WTC11 (cell line): ENCODE data around the gene THSD4. TPM values are rescaled to one million over a fixed set of nuclear protein-coding genes. Genes with fewer than 3 reads are reported as not detected.

ENCODE experiments used
- ATAC-seq: fragments of 200-7000 bp; cut with Tn5 transposase; 2 replicates; pipeline ENCODE4 v1.10.0; 2021; ENCODE audit warnings: mild to moderate bottlenecking, moderate library complexity
- CTCF ChIA-PET: fragments of 300-600 bp; sonication (Branson Sonifier 250); formaldehyde crosslinking; loops from one replicate; lab custom pipeline; 2021; ENCODE audit warnings: antibody characterized with exemption; lab: Charles Lee
- POLR2A ChIA-PET: fragments of 350-600 bp; sonication (Branson Sonifier 250); formaldehyde crosslinking; loops from one replicate; lab custom pipeline; 2021; ENCODE audit warnings: antibody characterized with exemption; lab: Charles Lee
- DNase-seq: peaks from one replicate; pipeline ENCODE4 v3.0.0; 2021; ENCODE audit warnings: low spot score
- H3K27ac Mint-ChIP-seq: 2 replicates; pipeline ENCODE4 v1.8.0; 2021; ENCODE audit warnings: mixed read lengths
- H3K27me3 Mint-ChIP-seq: 2 replicates; pipeline ENCODE4 v1.8.0; 2021; ENCODE audit warnings: low read depth, mild to moderate bottlenecking, moderate library complexity, mixed read lengths
- H3K36me3 Mint-ChIP-seq: 2 replicates; pipeline ENCODE4 v1.8.0; 2021; ENCODE audit warnings: mixed read lengths
- H3K4me1 Mint-ChIP-seq: 2 replicates; pipeline ENCODE4 v1.8.0; 2022; ENCODE audit warnings: mixed read lengths
- H3K4me3 Mint-ChIP-seq: 2 replicates; pipeline ENCODE4 v1.8.0; 2021; ENCODE audit warnings: mild to moderate bottlenecking, moderate library complexity, mixed read lengths
- H3K9me3 Mint-ChIP-seq: 2 replicates; pipeline ENCODE4 v1.8.0; 2021; ENCODE audit warnings: mixed read lengths
- CBFB ChIP-seq: sonication (generic); formaldehyde crosslinking; IDR thresholded peaks from 2 replicates; pipeline ENCODE4 v1.8.1; 2022; ENCODE audit warnings: mild to moderate bottlenecking, low read depth, missing genetic modification reagents
- EMX1 ChIP-seq: fragments of 250-450 bp; sonication (Bioruptor Pico); IDR thresholded peaks from 2 replicates; pipeline ENCODE4 v1.8.0; 2021; ENCODE audit warnings: mild to moderate bottlenecking
- ETV6 ChIP-seq: sonication (generic); formaldehyde crosslinking; IDR thresholded peaks from 2 replicates; pipeline ENCODE4 v1.8.1; 2022; ENCODE audit warnings: mild to moderate bottlenecking, missing genetic modification reagents
- IRF2 ChIP-seq: sonication (generic); formaldehyde crosslinking; IDR thresholded peaks from 2 replicates; pipeline ENCODE4 v1.8.0; 2022; ENCODE audit warnings: low read depth, missing genetic modification reagents, borderline replicate concordance
- JUN ChIP-seq: sonication (generic); formaldehyde crosslinking; IDR thresholded peaks from 2 replicates; pipeline ENCODE4 v1.8.0; 2023; ENCODE audit warnings: mild to moderate bottlenecking, missing genetic modification reagents
- KAT7 ChIP-seq: sonication (generic); formaldehyde crosslinking; IDR thresholded peaks from 2 replicates; pipeline ENCODE4 v1.8.1; 2023; ENCODE audit warnings: missing genetic modification reagents, mild to moderate bottlenecking, borderline replicate concordance
- NFYB ChIP-seq: sonication (generic); formaldehyde crosslinking; conservative IDR thresholded peaks from 2 replicates; pipeline ENCODE4 v1.8.0; 2022; ENCODE audit warnings: low read depth, missing genetic modification reagents
- PRRX2 ChIP-seq: fragments of 250-450 bp; sonication (Bioruptor Pico); IDR thresholded peaks from 2 replicates; pipeline ENCODE4 v1.8.0; 2021; ENCODE audit warnings: mild to moderate bottlenecking
- RELA ChIP-seq: sonication (generic); formaldehyde crosslinking; IDR thresholded peaks from 2 replicates; pipeline ENCODE4 v1.8.1; 2022; ENCODE audit warnings: missing genetic modification reagents, mild to moderate bottlenecking, borderline replicate concordance
- SMAD4 ChIP-seq: sonication (generic); formaldehyde crosslinking; IDR thresholded peaks from 2 replicates; pipeline ENCODE4 v1.8.0; 2022; ENCODE audit warnings: mild to moderate bottlenecking, missing genetic modification reagents
- TP53 ChIP-seq: sonication (generic); formaldehyde crosslinking; IDR thresholded peaks from 2 replicates; pipeline ENCODE4 v1.8.1; 2023; ENCODE audit warnings: mild to moderate bottlenecking, missing genetic modification reagents
- ZNF317 ChIP-seq: sonication (generic); formaldehyde crosslinking; IDR thresholded peaks from 2 replicates; pipeline ENCODE4 v1.8.1; 2023; ENCODE audit warnings: low read depth, mild to moderate bottlenecking, moderate library complexity, missing genetic modification reagents, borderline replicate concordance
- total RNA-seq: library from RNA; stranded (reverse); gene quantifications from 3 replicates; pipeline ENCODE4 v1.2.3, GENCODE V29; 2021
- TF ChIP-seq, protein P1 (sequence below): sonication (generic); formaldehyde crosslinking; IDR thresholded peaks from 2 replicates; pipeline ENCODE4 v1.8.1; 2023; ENCODE audit warnings: mild to moderate bottlenecking, missing genetic modification reagents, moderate library complexity
- TF ChIP-seq, protein P2 (sequence below): fragments of 250-450 bp; sonication (Bioruptor Pico); IDR thresholded peaks from 2 replicates; pipeline ENCODE4 v1.9.0; 2021; ENCODE audit warnings: moderate library complexity, mild to moderate bottlenecking, inconsistent platforms, borderline replicate concordance
- TF ChIP-seq, protein P3 (sequence below): sonication (generic); formaldehyde crosslinking; conservative IDR thresholded peaks from 2 replicates; pipeline ENCODE4 v1.8.1; 2022; ENCODE audit warnings: mild to moderate bottlenecking, missing genetic modification reagents
- TF ChIP-seq, protein P4 (sequence below): fragments of 250-450 bp; sonication (Bioruptor Pico); IDR thresholded peaks from 2 replicates; pipeline ENCODE4 v1.9.0; 2021; ENCODE audit warnings: mild to moderate bottlenecking
- TF ChIP-seq, protein P5 (sequence below): sonication (generic); formaldehyde crosslinking; IDR thresholded peaks from 2 replicates; pipeline ENCODE4 v1.8.0; 2022; ENCODE audit warnings: missing genetic modification reagents
- TF ChIP-seq, protein P6 (sequence below): sonication (generic); formaldehyde crosslinking; IDR thresholded peaks from 2 replicates; pipeline ENCODE4 v1.8.1; 2023; ENCODE audit warnings: mild to moderate bottlenecking, missing genetic modification reagents
- TF ChIP-seq, protein P7 (sequence below): sonication (generic); formaldehyde crosslinking; IDR thresholded peaks from 2 replicates; pipeline ENCODE4 v1.8.0; 2022; ENCODE audit warnings: mild to moderate bottlenecking, missing genetic modification reagents
- TF ChIP-seq, protein P8 (sequence below): sonication (generic); formaldehyde crosslinking; IDR thresholded peaks from 2 replicates; pipeline ENCODE4 v1.8.1; 2022; ENCODE audit warnings: low read depth, mild to moderate bottlenecking, moderate library complexity, missing genetic modification reagents, borderline replicate concordance

Gene THSD4
- total RNA-seq, 1 experiment from 2014 or later = 7.8 TPM

DNA sequence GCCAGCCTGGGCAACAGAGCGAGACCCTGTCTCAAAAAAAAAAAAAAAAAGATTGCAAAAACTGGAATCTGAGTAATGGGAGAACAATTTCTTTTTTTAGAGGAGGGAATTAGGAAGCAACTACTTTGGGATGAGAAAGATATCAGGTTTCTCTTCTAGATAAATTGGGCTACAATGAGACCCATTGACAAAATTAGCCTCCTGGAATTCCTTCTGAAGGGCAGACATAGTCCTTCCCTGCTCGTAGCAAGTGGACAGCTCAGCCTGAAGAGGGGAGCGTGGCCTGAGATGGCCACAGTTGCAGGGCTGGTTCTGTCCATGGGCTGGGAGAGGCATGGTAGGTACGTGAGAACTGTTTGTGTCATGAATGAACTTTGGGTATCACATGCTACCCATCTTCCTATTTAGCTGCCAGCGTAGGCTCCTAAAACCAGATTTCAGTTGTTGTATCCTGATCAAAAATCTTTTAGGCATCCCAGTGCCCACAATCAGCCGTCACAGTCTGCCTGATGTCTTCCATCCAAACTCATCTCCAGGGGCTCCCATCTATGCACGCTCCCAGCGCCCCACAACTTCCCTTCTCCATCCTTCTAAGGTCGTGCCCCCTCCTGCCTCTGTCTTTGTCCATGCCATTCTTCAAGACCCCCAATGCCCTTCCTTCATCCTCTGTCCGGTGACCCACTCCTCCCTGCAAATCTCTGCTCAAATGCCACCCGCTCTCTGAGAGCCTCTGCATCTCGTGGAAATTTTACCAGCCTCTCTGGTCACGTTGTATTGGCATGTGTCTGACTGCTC is 603.0 kb downstream of the THSD4 start (continued):
- TF ChIP-seq SMAD4 (CRISPR knock-in tag) = no peak
- TF ChIP-seq, protein P1, sequence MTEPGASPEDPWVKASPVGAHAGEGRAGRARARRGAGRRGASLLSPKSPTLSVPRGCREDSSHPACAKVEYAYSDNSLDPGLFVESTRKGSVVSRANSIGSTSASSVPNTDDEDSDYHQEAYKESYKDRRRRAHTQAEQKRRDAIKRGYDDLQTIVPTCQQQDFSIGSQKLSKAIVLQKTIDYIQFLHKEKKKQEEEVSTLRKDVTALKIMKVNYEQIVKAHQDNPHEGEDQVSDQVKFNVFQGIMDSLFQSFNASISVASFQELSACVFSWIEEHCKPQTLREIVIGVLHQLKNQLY (CRISPR knock-in tag) = no peak

DNA sequence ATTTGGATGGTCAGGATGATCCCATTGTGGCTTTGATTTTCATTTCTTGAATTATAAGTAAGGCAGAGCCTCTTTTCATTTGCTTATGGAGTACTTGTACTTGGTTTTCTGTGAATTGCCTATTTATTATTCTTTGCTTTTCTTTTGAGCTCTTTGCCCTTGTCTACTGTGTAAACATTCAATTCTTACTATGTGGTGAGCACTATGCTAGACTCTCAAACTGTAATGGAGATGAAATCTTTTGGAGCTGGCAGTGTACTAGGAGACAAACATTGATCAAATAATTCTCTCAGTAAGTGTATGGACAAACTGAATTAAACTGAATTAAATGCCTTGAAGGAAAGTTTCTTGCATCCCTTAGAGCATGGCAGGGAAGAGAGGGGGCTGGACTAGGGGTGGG is 608.1 kb downstream of the THSD4 start:
- ATAC-seq (no peak), DNase-seq (no peak)
- Mint-ChIP-seq H3K36me3 (no peaks in the 10 kb centered on the region), H3K9me3 (no peaks in the 10 kb centered on the region), H3K4me3 (no peak overlapping the region), H3K27me3 (no peaks in the 10 kb centered on the region), H3K4me1 (no peaks in the 10 kb centered on the region), H3K27ac (no peak overlapping the region)
- TF ChIP-seq, protein P2, sequence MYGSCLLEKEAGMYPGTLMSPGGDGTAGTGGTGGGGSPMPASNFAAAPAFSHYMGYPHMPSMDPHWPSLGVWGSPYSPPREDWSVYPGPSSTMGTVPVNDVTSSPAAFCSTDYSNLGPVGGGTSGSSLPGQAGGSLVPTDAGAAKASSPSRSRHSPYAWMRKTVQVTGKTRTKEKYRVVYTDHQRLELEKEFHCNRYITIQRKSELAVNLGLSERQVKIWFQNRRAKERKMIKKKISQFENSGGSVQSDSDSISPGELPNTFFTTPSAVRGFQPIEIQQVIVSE = no peak
- TF ChIP-seq ETV6 (CRISPR knock-in tag) = no peak
- TF ChIP-seq, protein P3, sequence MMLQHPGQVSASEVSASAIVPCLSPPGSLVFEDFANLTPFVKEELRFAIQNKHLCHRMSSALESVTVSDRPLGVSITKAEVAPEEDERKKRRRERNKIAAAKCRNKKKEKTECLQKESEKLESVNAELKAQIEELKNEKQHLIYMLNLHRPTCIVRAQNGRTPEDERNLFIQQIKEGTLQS (CRISPR knock-in tag) = no peak
- TF ChIP-seq, protein P4, sequence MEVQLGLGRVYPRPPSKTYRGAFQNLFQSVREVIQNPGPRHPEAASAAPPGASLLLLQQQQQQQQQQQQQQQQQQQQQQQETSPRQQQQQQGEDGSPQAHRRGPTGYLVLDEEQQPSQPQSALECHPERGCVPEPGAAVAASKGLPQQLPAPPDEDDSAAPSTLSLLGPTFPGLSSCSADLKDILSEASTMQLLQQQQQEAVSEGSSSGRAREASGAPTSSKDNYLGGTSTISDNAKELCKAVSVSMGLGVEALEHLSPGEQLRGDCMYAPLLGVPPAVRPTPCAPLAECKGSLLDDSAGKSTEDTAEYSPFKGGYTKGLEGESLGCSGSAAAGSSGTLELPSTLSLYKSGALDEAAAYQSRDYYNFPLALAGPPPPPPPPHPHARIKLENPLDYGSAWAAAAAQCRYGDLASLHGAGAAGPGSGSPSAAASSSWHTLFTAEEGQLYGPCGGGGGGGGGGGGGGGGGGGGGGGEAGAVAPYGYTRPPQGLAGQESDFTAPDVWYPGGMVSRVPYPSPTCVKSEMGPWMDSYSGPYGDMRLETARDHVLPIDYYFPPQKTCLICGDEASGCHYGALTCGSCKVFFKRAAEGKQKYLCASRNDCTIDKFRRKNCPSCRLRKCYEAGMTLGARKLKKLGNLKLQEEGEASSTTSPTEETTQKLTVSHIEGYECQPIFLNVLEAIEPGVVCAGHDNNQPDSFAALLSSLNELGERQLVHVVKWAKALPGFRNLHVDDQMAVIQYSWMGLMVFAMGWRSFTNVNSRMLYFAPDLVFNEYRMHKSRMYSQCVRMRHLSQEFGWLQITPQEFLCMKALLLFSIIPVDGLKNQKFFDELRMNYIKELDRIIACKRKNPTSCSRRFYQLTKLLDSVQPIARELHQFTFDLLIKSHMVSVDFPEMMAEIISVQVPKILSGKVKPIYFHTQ (CRISPR knock-in tag) = no peak
- TF ChIP-seq RELA = no peak
- TF ChIP-seq, protein P5, sequence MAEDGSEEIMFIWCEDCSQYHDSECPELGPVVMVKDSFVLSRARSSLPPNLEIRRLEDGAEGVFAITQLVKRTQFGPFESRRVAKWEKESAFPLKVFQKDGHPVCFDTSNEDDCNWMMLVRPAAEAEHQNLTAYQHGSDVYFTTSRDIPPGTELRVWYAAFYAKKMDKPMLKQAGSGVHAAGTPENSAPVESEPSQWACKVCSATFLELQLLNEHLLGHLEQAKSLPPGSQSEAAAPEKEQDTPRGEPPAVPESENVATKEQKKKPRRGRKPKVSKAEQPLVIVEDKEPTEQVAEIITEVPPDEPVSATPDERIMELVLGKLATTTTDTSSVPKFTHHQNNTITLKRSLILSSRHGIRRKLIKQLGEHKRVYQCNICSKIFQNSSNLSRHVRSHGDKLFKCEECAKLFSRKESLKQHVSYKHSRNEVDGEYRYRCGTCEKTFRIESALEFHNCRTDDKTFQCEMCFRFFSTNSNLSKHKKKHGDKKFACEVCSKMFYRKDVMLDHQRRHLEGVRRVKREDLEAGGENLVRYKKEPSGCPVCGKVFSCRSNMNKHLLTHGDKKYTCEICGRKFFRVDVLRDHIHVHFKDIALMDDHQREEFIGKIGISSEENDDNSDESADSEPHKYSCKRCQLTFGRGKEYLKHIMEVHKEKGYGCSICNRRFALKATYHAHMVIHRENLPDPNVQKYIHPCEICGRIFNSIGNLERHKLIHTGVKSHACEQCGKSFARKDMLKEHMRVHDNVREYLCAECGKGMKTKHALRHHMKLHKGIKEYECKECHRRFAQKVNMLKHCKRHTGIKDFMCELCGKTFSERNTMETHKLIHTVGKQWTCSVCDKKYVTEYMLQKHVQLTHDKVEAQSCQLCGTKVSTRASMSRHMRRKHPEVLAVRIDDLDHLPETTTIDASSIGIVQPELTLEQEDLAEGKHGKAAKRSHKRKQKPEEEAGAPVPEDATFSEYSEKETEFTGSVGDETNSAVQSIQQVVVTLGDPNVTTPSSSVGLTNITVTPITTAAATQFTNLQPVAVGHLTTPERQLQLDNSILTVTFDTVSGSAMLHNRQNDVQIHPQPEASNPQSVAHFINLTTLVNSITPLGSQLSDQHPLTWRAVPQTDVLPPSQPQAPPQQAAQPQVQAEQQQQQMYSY (CRISPR knock-in tag) = no peak
- no peak for TF ChIP-seq JUN
- TF ChIP-seq, protein P6, sequence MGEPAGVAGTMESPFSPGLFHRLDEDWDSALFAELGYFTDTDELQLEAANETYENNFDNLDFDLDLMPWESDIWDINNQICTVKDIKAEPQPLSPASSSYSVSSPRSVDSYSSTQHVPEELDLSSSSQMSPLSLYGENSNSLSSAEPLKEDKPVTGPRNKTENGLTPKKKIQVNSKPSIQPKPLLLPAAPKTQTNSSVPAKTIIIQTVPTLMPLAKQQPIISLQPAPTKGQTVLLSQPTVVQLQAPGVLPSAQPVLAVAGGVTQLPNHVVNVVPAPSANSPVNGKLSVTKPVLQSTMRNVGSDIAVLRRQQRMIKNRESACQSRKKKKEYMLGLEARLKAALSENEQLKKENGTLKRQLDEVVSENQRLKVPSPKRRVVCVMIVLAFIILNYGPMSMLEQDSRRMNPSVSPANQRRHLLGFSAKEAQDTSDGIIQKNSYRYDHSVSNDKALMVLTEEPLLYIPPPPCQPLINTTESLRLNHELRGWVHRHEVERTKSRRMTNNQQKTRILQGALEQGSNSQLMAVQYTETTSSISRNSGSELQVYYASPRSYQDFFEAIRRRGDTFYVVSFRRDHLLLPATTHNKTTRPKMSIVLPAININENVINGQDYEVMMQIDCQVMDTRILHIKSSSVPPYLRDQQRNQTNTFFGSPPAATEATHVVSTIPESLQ (CRISPR knock-in tag) = no peak
- TF ChIP-seq, protein P7, sequence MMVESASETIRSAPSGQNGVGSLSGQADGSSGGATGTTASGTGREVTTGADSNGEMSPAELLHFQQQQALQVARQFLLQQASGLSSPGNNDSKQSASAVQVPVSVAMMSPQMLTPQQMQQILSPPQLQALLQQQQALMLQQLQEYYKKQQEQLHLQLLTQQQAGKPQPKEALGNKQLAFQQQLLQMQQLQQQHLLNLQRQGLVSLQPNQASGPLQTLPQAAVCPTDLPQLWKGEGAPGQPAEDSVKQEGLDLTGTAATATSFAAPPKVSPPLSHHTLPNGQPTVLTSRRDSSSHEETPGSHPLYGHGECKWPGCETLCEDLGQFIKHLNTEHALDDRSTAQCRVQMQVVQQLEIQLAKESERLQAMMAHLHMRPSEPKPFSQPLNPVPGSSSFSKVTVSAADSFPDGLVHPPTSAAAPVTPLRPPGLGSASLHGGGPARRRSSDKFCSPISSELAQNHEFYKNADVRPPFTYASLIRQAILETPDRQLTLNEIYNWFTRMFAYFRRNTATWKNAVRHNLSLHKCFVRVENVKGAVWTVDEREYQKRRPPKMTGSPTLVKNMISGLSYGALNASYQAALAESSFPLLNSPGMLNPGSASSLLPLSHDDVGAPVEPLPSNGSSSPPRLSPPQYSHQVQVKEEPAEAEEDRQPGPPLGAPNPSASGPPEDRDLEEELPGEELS (CRISPR knock-in tag) = no peak
- TF ChIP-seq, protein P8, sequence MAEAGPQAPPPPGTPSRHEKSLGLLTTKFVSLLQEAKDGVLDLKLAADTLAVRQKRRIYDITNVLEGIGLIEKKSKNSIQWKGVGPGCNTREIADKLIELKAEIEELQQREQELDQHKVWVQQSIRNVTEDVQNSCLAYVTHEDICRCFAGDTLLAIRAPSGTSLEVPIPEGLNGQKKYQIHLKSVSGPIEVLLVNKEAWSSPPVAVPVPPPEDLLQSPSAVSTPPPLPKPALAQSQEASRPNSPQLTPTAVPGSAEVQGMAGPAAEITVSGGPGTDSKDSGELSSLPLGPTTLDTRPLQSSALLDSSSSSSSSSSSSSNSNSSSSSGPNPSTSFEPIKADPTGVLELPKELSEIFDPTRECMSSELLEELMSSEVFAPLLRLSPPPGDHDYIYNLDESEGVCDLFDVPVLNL = no peak
- no peak for TF ChIP-seq ZNF317 (CRISPR knock-in tag)
- TF ChIP-seq PRRX2 = no peak
- no peak for TF ChIP-seq TP53 (CRISPR knock-in tag)
- no peak for TF ChIP-seq IRF2 (CRISPR knock-in tag)
- no peak for TF ChIP-seq CBFB
- no peak for TF ChIP-seq EMX1
- TF ChIP-seq KAT7 (CRISPR knock-in tag) = no peak
- TF ChIP-seq NFYB (CRISPR knock-in tag) = no peak
- POLR2A ChIA-PET = no interaction called here
- CTCF ChIA-PET = no interaction called here
